HL-60 (cell line): Measurements from ENCODE around the gene INSRR.

Source experiments
- DNase-seq, 2 experiments: peaks; one replicate each; pipeline ENCODE4 v3.0.0-alpha.2; 2010 to 2020; ENCODE audit warnings: low read depth in 1 of 2, low spot score in 1 of 2
- H3K27ac ChIP-seq: fragments of 250-450 bp; sonication (Bioruptor Pico); replicated peaks from 2 replicates; pipeline ENCODE4 v1.5.1; 2020; ENCODE audit warnings: mild to moderate bottlenecking, moderate library complexity
- H3K27me3 ChIP-seq: fragments of 250-450 bp; sonication (Bioruptor Pico); 2 replicates; pipeline ENCODE4 v1.5.1; 2021; ENCODE audit warnings: mild to moderate bottlenecking, moderate library complexity; ENCODE audit not compliant: insufficient read depth, poor library complexity, severe bottlenecking
- H3K4me3 ChIP-seq: replicated peaks from 2 replicates; pipeline ENCODE4 v1.5.1; 2011; ENCODE audit warnings: mild to moderate bottlenecking, control low read depth, low read length; ENCODE audit not compliant: insufficient read depth
- GABPA ChIP-seq: IDR thresholded peaks from 2 replicates; pipeline ENCODE4 v1.6.1; 2012; ENCODE audit warnings: low read depth
- POLR2AphosphoS5 ChIP-seq: IDR thresholded peaks from 2 replicates; pipeline ENCODE4 v1.6.1; 2012; ENCODE audit warnings: low read depth
- REST ChIP-seq: IDR thresholded peaks from 2 replicates; pipeline ENCODE4 v1.6.1; 2012; ENCODE audit warnings: low read depth; ENCODE audit not compliant: insufficient replicate concordance
- SPI1 ChIP-seq: IDR thresholded peaks from 2 replicates; pipeline ENCODE4 v1.6.1; 2012; ENCODE audit warnings: low read depth, mild to moderate bottlenecking, borderline replicate concordance
- TF ChIP-seq, protein P1 (sequence below): IDR thresholded peaks from one replicate; pipeline ENCODE4 v1.5.1; 2011; ENCODE audit warnings: low read length, control low read depth, inconsistent platforms; ENCODE audit not compliant: insufficient read depth

Gene INSRR

GRCh38 chr1:156887734-156888133 is 28.8 kb upstream of the INSRR start:
- H3K27ac ChIP-seq: no peak overlapping the region
- DNase-seq: no peak
- H3K27me3 ChIP-seq: peaks cover 11% of the 10 kb centered on the region
- TF ChIP-seq, protein P1, sequence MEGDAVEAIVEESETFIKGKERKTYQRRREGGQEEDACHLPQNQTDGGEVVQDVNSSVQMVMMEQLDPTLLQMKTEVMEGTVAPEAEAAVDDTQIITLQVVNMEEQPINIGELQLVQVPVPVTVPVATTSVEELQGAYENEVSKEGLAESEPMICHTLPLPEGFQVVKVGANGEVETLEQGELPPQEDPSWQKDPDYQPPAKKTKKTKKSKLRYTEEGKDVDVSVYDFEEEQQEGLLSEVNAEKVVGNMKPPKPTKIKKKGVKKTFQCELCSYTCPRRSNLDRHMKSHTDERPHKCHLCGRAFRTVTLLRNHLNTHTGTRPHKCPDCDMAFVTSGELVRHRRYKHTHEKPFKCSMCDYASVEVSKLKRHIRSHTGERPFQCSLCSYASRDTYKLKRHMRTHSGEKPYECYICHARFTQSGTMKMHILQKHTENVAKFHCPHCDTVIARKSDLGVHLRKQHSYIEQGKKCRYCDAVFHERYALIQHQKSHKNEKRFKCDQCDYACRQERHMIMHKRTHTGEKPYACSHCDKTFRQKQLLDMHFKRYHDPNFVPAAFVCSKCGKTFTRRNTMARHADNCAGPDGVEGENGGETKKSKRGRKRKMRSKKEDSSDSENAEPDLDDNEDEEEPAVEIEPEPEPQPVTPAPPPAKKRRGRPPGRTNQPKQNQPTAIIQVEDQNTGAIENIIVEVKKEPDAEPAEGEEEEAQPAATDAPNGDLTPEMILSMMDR: no peak
- TF ChIP-seq SPI1 (no peak), POLR2AphosphoS5 (no peak), REST (no peak), GABPA (no peak)
- no peak overlapping the region for H3K4me3 ChIP-seq

DNA sequence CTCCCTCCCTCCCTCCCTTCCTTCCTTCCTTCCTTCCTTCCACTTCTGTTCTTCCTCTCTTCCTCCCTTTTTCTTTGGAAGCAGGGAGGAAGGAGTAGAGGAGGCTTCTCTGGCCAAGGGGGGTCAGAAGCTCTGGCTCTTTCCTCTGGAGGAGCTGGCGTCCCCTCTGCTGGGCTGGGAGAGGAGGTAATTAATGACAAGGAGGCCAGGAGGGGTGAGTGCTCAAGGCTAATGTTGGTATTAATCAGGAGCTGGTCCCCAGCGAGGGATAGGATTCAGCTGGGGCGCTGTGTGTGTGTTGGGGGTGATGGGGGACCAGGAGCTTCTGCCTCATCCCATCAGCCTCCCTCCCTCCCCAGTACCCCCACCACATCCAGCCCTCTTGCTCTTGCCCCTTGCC is 28.4 kb upstream of the INSRR start:
- peaks cover 10% of the 10 kb centered on the region for H3K27me3 ChIP-seq
- DNase-seq: no peak
- H3K27ac ChIP-seq: no peak overlapping the region
- no peak for TF ChIP-seq GABPA
- no peak for TF ChIP-seq SPI1
- no peak for TF ChIP-seq REST
- TF ChIP-seq, protein P1: no peak
- TF ChIP-seq POLR2AphosphoS5: no peak
- no peak overlapping the region for H3K4me3 ChIP-seq

GRCh38 chr1:156886583-156887281 is 27.8 kb upstream of the INSRR start:
- TF ChIP-seq POLR2AphosphoS5: no peak
- TF ChIP-seq REST: no peak
- TF ChIP-seq GABPA: no peak
- peaks cover 6% of the 10 kb centered on the region for H3K27me3 ChIP-seq
- H3K4me3 ChIP-seq: no peak overlapping the region

More at GRCh38 chr1:156886583-156887281, 27.8 kb upstream of the INSRR start:
- no peak overlapping the region for H3K27ac ChIP-seq
- DNase-seq: no peak
